Hepatocyte (in vitro differentiated cells): ENCODE data around the gene STAP1. TPM values are rescaled to one million over a fixed set of nuclear protein-coding genes. Genes with fewer than 3 reads are reported as not detected.

Experiments used
- DNase-seq: peaks from one replicate; pipeline ENCODE4 v3.0.0-alpha.2; 2016; ENCODE audit warnings: low spot score
- H2AFZ ChIP-seq: fragments of 200-600 bp; sonication (generic); 2 replicates; pipeline ENCODE4 v1.6.0; 2016; ENCODE audit warnings: antibody characterized with exemption, mild to moderate bottlenecking
- H3K27ac ChIP-seq: fragments of 200-600 bp; sonication (generic); 2 replicates; pipeline ENCODE4 v1.5.1; 2016; ENCODE audit warnings: mild to moderate bottlenecking
- H3K27me3 ChIP-seq: fragments of 200-600 bp; sonication (generic); 2 replicates; pipeline ENCODE4 v1.6.1; 2016
- H3K36me3 ChIP-seq: fragments of 200-600 bp; sonication (generic); replicated peaks from 2 replicates; pipeline ENCODE4 v1.5.1; 2016; ENCODE audit warnings: low read depth; ENCODE audit not compliant: insufficient read depth
- H3K4me1 ChIP-seq: fragments of 200-600 bp; sonication (generic); 2 replicates; pipeline ENCODE4 v1.5.1; 2016; ENCODE audit warnings: mild to moderate bottlenecking, moderate library complexity; ENCODE audit not compliant: insufficient read depth
- H3K4me2 ChIP-seq: fragments of 200-600 bp; sonication (generic); 2 replicates; pipeline ENCODE4 v1.6.0; 2016
- H3K4me3 ChIP-seq: fragments of 200-600 bp; sonication (generic); 2 replicates; pipeline ENCODE4 v1.5.1; 2016; ENCODE audit warnings: mild to moderate bottlenecking
- H3K79me2 ChIP-seq: fragments of 200-600 bp; sonication (generic); 2 replicates; pipeline ENCODE4 v1.6.0; 2017; ENCODE audit warnings: mild to moderate bottlenecking
- H3K9me2 ChIP-seq: fragments of 200-600 bp; sonication (generic); replicated peaks from 2 replicates; pipeline ENCODE4 v1.6.0; 2017; ENCODE audit warnings: mild to moderate bottlenecking; ENCODE audit not compliant: insufficient read depth
- H3K9me3 ChIP-seq: fragments of 200-600 bp; sonication (generic); 2 replicates; pipeline ENCODE4 v1.5.1; 2016; ENCODE audit warnings: low read depth, mild to moderate bottlenecking
- H4K20me1 ChIP-seq: fragments of 200-600 bp; sonication (generic); 2 replicates; pipeline ENCODE4 v1.6.0; 2016; ENCODE audit warnings: mild to moderate bottlenecking; ENCODE audit not compliant: insufficient read depth, poor library complexity, severe bottlenecking
- EZH2 ChIP-seq: fragments of 200-600 bp; sonication (generic); IDR thresholded peaks from 2 replicates; pipeline ENCODE4 v1.6.1; 2016; ENCODE audit warnings: antibody characterized with exemption, mild to moderate bottlenecking, borderline replicate concordance
- EZH2phosphoT487 ChIP-seq: fragments of 200-600 bp; sonication (generic); IDR thresholded peaks from one replicate; pipeline ENCODE4 v1.6.1; 2018; ENCODE audit warnings: antibody characterized with exemption, mild to moderate bottlenecking, low read depth, moderate library complexity; ENCODE audit not compliant: unreplicated experiment, severe bottlenecking
- WGBS: methylation state at CpG from one replicate; pipeline ENCODE4 v1.1.6; 2016; ENCODE audit warnings: low lambda C conversion rate; ENCODE audit errors: missing lambda C conversion rate; 5-methylcytosine and 5-hydroxymethylcytosine counted together
- polyA plus RNA-seq: library from polyadenylated mRNA; unstranded; fragments of >200 nt; fragmentation: Nextera tagmentation; extraction: Ambion mirVana; gene quantifications from 2 replicates; pipeline ENCODE4 v1.2.1, GENCODE V29; 2016
- total RNA-seq: library from RNA; depleted of rRNA; stranded (reverse); fragments of >200 nt; gene quantifications from 2 replicates; pipeline ENCODE4 v1.2.3, GENCODE V29; 2014
- TF ChIP-seq, protein P1 (sequence below): fragments of 200-600 bp; sonication (generic); IDR thresholded peaks from 2 replicates; pipeline ENCODE4 v1.5.1; 2016; ENCODE audit warnings: antibody characterized with exemption, mild to moderate bottlenecking; ENCODE audit not compliant: poor library complexity

STAP1 gene
- total and polyA plus RNA-seq, 2 experiments from 2014 or later = not detected

DNA sequence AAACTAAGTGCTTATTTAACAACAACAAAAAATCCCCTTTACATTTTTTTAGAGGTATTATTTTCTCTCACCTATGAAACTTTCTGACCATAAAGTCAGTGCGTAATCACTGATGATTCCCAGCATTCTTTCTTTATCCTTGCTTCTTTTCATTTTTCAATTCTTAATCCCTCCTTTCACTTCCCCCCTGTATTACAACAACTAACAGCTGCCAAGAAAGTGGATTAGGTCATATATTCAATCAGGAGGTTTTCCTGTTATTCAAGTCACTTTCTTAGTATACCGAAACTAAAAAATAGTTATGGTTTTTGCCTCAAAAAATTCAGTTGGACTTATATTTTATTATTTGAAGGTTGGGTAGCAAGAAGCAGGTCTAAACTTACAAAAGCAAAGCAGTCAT is 2.1 kb upstream of the STAP1 start:
- Histone ChIP-seq H3K27me3 (no peaks in the 10 kb centered on the region), H3K27ac (no peak overlapping the region), H3K9me3 (no peaks in the 10 kb centered on the region), H3K4me1 (no peaks in the 10 kb centered on the region), H3K9me2 (no peaks in the 10 kb centered on the region), H4K20me1 (no peaks in the 10 kb centered on the region), H3K36me3 (no peaks in the 10 kb centered on the region), H3K4me3 (no peak overlapping the region), H2AFZ (no peak overlapping the region), H3K4me2 (no peak overlapping the region), H3K79me2 (no peaks in the 10 kb centered on the region)
- 63% methylated on average over 2 of the region's 2 CpGs for WGBS
- TF ChIP-seq, protein P1, sequence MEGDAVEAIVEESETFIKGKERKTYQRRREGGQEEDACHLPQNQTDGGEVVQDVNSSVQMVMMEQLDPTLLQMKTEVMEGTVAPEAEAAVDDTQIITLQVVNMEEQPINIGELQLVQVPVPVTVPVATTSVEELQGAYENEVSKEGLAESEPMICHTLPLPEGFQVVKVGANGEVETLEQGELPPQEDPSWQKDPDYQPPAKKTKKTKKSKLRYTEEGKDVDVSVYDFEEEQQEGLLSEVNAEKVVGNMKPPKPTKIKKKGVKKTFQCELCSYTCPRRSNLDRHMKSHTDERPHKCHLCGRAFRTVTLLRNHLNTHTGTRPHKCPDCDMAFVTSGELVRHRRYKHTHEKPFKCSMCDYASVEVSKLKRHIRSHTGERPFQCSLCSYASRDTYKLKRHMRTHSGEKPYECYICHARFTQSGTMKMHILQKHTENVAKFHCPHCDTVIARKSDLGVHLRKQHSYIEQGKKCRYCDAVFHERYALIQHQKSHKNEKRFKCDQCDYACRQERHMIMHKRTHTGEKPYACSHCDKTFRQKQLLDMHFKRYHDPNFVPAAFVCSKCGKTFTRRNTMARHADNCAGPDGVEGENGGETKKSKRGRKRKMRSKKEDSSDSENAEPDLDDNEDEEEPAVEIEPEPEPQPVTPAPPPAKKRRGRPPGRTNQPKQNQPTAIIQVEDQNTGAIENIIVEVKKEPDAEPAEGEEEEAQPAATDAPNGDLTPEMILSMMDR = no peak
- no peak for TF ChIP-seq EZH2
- no peak for TF ChIP-seq EZH2phosphoT487
- no peak for DNase-seq

DNA sequence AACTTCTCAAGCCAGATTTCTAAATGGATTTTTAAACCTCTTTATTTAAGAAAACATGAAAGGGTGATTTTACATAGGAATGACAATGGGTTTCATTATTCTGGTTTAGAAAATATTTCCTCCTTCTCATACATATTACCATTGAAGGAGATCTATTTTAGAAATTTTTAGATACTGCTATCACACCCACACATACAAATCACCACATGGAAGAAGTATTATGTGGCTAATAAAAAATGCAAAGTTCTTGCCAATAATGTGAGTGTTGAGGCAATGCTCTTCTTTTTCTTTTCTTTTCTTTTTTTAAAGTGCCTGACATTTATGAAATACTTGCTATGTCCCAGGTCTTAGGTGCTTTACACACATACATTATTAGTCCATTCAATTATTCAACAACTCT is 6.8 kb downstream of the STAP1 start:
- TF ChIP-seq EZH2phosphoT487 (no peak), EZH2 (no peak)
- TF ChIP-seq, protein P1 = no peak
- Histone ChIP-seq H2AFZ (no peak overlapping the region), H3K4me1 (no peaks in the 10 kb centered on the region), H3K9me2 (no peaks in the 10 kb centered on the region), H3K36me3 (peaks cover 2% of the 10 kb centered on the region), H4K20me1 (no peaks in the 10 kb centered on the region), H3K27me3 (no peaks in the 10 kb centered on the region), H3K27ac (no peak overlapping the region), H3K4me2 (no peak overlapping the region), H3K9me3 (no peaks in the 10 kb centered on the region), H3K4me3 (no peak overlapping the region), H3K79me2 (no peaks in the 10 kb centered on the region)
- DNase-seq = no peak

DNA sequence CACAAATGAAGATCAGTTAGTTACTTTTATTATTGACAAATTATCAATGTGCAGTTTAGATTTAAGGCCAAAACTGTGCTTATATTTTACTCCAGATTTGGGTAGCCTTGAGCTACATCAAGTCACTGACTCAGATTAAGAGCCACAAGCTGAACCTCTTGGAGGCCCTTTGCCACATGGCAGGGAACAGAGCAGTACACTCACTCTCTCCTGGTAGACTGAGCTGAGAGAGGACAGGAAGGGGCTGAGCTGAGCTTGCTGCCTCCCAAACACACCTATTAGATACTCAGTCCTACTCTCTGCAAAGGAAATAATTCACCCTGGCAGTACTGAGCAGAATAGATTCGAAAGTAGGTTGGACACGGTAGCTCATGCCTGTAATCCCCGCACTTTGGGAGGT is 7.8 kb downstream of the STAP1 start:
- Histone ChIP-seq H3K9me2 (no peaks in the 10 kb centered on the region), H3K79me2 (no peaks in the 10 kb centered on the region), H3K36me3 (peaks cover 2% of the 10 kb centered on the region), H3K4me3 (no peak overlapping the region), H3K4me1 (no peaks in the 10 kb centered on the region), H3K4me2 (no peak overlapping the region), H3K27me3 (no peaks in the 10 kb centered on the region), H3K27ac (no peak overlapping the region), H2AFZ (no peak overlapping the region), H4K20me1 (no peaks in the 10 kb centered on the region), H3K9me3 (no peaks in the 10 kb centered on the region)
- DNase-seq = no peak
- TF ChIP-seq, protein P1 = no peak
- no peak for TF ChIP-seq EZH2phosphoT487
- no peak for TF ChIP-seq EZH2
- 86% methylated on average over 3 of the region's 3 CpGs for WGBS

GRCh38 chr4:67568820-67569219 is 10.3 kb downstream of the STAP1 start:
- no peaks in the 10 kb centered on the region for H3K9me3 ChIP-seq
- H3K4me1 ChIP-seq = no peaks in the 10 kb centered on the region
- H3K27ac ChIP-seq = no peak overlapping the region
- no peak overlapping the region for H2AFZ ChIP-seq
- no peak overlapping the region for H3K4me2 ChIP-seq
- H3K79me2 ChIP-seq = no peaks in the 10 kb centered on the region
- no peaks in the 10 kb centered on the region for H3K9me2 ChIP-seq
- no peak for TF ChIP-seq EZH2
- no peaks in the 10 kb centered on the region for H3K27me3 ChIP-seq
- no peak for DNase-seq
- no peak overlapping the region for H3K4me3 ChIP-seq
- WGBS = 67% methylated on average over 2 of the region's 2 CpGs
- peaks cover 2% of the 10 kb centered on the region for H3K36me3 ChIP-seq
- no peaks in the 10 kb centered on the region for H4K20me1 ChIP-seq
